HG02571 (cell line): Measurements from ENCODE around the gene FRMD4A.
"Not testable (repeated sequence)": the region's sequence is repeated elsewhere in the genome, so short reads cannot be mapped to it uniquely, and the experiment has no call there.

ENCODE experiments used
- ATAC-seq: cut with Tn5 transposase; IDR thresholded peaks from one replicate; pipeline ENCODE4 v1.9.1; 2021; ENCODE audit warnings: mild to moderate bottlenecking, moderate library complexity; ENCODE audit not compliant: unreplicated experiment

Gene FRMD4A

GRCh38 chr10:14156104-14156503 is 174.6 kb downstream of the FRMD4A start:
- ATAC-seq = no peak

- ATAC-seq = no peak
Observed at GRCh38 chr10:14153570-14154055, 177.1 kb downstream of the FRMD4A start.

- ATAC-seq = no peak
Observed at GRCh38 chr10:14151571-14151970, 179.2 kb downstream of the FRMD4A start.

GRCh38 chr10:14150526-14150925 is 180.2 kb downstream of the FRMD4A start:
- ATAC-seq = no peak

- no peak for ATAC-seq
Observed at GRCh38 chr10:14146501-14146900, 184.2 kb downstream of the FRMD4A start.

- no peak for ATAC-seq
Observed at GRCh38 chr10:14146025-14146424, 184.7 kb downstream of the FRMD4A start.

- no peak for ATAC-seq
Observed at GRCh38 chr10:14144451-14144850, 186.3 kb downstream of the FRMD4A start.

GRCh38 chr10:14142606-14143250 is 188.0 kb downstream of the FRMD4A start:
- ATAC-seq = no peak

GRCh38 chr10:14141283-14141682 is 189.4 kb downstream of the FRMD4A start:
- ATAC-seq = no peak

GRCh38 chr10:14137391-14137790 is 193.3 kb downstream of the FRMD4A start:
- ATAC-seq = no peak

GRCh38 chr10:14135196-14135595 is 195.5 kb downstream of the FRMD4A start:
- ATAC-seq = not testable (repeated sequence)

- no peak for ATAC-seq
Observed at GRCh38 chr10:14134275-14134674, 196.4 kb downstream of the FRMD4A start.

- no peak for ATAC-seq
Observed at GRCh38 chr10:14131261-14131960, 199.3 kb downstream of the FRMD4A start.

GRCh38 chr10:14129770-14130169 is 201.0 kb downstream of the FRMD4A start:
- ATAC-seq = no peak

GRCh38 chr10:14128519-14128918 is 202.2 kb downstream of the FRMD4A start:
- ATAC-seq = no peak

GRCh38 chr10:14126697-14127440 is 203.9 kb downstream of the FRMD4A start:
- no peak for ATAC-seq

- no peak for ATAC-seq
Observed at GRCh38 chr10:14125564-14125963, 205.2 kb downstream of the FRMD4A start.

GRCh38 chr10:14124941-14125340 is 205.8 kb downstream of the FRMD4A start:
- no peak for ATAC-seq

- ATAC-seq = no peak
Observed at GRCh38 chr10:14123139-14123538, 207.6 kb downstream of the FRMD4A start.

- ATAC-seq = no peak
Observed at GRCh38 chr10:14120812-14121211, 209.9 kb downstream of the FRMD4A start.

GRCh38 chr10:14118953-14119352 is 211.8 kb downstream of the FRMD4A start:
- no peak for ATAC-seq

GRCh38 chr10:14116837-14117236 is 213.9 kb downstream of the FRMD4A start:
- no peak for ATAC-seq
